Measurements from ENCODE around the gene MOB2. TPM values are rescaled to one million over a fixed set of nuclear protein-coding genes. Genes with fewer than 3 reads are reported as not detected.

MOB2 gene
- total RNA-seq, 1 donor from 2014 or later = 26.4 TPM

DNA sequence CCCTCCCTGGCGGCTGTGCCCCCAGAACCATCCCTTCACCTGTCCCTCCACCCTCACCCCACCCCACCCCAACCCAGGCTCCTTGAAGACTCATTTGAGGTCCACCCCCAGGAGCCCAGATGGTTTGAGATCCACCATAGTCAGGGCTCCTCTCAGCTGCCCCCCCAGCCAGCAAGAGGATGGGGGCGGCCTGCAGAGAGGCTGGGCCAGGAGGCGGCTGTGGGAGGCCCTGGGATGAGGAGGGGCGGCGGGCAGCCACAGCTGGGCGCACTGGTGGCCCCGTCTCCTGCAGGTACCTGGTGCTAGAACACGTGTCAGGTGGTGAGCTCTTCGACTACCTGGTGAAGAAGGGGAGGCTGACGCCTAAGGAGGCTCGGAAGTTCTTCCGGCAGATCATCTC lies 46.1 kb downstream of the MOB2 start:
- no peak overlapping the region for H3K27ac Mint-ChIP-seq (ENCODE audit: unreplicated experiment)
- H3K4me3 Mint-ChIP-seq (ENCODE audit: unreplicated experiment) = no peak overlapping the region
- FAIRE-seq (no peak), DNase-seq (ENCODE audit: low read depth) (no peak)
- TF ChIP-seq, protein P1, sequence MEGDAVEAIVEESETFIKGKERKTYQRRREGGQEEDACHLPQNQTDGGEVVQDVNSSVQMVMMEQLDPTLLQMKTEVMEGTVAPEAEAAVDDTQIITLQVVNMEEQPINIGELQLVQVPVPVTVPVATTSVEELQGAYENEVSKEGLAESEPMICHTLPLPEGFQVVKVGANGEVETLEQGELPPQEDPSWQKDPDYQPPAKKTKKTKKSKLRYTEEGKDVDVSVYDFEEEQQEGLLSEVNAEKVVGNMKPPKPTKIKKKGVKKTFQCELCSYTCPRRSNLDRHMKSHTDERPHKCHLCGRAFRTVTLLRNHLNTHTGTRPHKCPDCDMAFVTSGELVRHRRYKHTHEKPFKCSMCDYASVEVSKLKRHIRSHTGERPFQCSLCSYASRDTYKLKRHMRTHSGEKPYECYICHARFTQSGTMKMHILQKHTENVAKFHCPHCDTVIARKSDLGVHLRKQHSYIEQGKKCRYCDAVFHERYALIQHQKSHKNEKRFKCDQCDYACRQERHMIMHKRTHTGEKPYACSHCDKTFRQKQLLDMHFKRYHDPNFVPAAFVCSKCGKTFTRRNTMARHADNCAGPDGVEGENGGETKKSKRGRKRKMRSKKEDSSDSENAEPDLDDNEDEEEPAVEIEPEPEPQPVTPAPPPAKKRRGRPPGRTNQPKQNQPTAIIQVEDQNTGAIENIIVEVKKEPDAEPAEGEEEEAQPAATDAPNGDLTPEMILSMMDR (IDR thresholded peaks at IDR 0.05; ENCODE audit: insufficient read depth, low read depth, low read length) = no peak
- TF ChIP-seq EZH2 (IDR thresholded peaks at IDR 0.05; ENCODE audit: insufficient read depth, low read length) = no peak
- H3K4me1 Mint-ChIP-seq (ENCODE audit: low read depth, unreplicated experiment) = peaks cover 2% of the 10 kb centered on the region
- Histone ChIP-seq H3K4me2 (ENCODE audit: low read length) (no peak overlapping the region), H3K36me3 (ENCODE audit: insufficient read depth, low read length) (no peaks in the 10 kb centered on the region), H4K20me1 (ENCODE audit: insufficient read depth, low read length) (no peaks in the 10 kb centered on the region), H3K4me3 (ENCODE audit: insufficient read depth, low read depth, low read length) (no peak overlapping the region), H3K27ac (ENCODE audit: low read depth, low read length) (no peak overlapping the region), H3K9ac (ENCODE audit: low read length) (no peak overlapping the region), H2AFZ (ENCODE audit: low read depth, low read length) (no peak overlapping the region), H3K9me3 (ENCODE audit: insufficient read depth, low read depth, low read length) (no peaks in the 10 kb centered on the region), H3K79me2 (ENCODE audit: insufficient read depth, low read length) (no peaks in the 10 kb centered on the region), H3K27me3 (ENCODE audit: insufficient read depth, low read length) (no peaks in the 10 kb centered on the region), H3K4me1 (ENCODE audit: insufficient read depth, low read length) (no peaks in the 10 kb centered on the region)
- H3K9me3 Mint-ChIP-seq (ENCODE audit: unreplicated experiment) = no peaks in the 10 kb centered on the region
- H3K27me3 Mint-ChIP-seq (ENCODE audit: low read depth, unreplicated experiment) = no peaks in the 10 kb centered on the region
- no peaks in the 10 kb centered on the region for H3K36me3 Mint-ChIP-seq (ENCODE audit: low read depth, unreplicated experiment)

DNA sequence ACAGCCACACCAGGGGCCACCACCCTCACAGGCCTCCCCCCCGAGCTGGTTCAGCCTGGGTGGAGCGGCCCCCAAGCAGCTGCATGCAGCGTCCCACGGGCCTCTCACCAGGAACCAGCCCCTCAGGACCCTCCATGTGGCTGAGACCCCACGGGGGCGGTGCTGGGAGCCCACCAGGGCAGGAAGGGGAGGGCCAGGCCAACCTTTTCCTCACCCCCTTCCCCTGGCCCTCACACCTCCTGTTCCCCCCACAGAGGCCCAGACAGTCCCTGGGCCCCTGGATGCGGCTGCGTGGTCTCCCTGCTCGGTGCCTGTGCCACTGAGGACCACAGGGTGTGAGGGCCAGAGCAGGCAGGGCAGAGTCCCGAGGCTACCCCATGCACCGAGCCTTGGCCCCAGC lies 46.5 kb downstream of the MOB2 start:
- FAIRE-seq = no peak
- H4K20me1 ChIP-seq (ENCODE audit: insufficient read depth, low read length) = no peaks in the 10 kb centered on the region
- Mint-ChIP-seq H3K4me1 (ENCODE audit: low read depth, unreplicated experiment) (peaks cover 2% of the 10 kb centered on the region), H3K27ac (ENCODE audit: unreplicated experiment) (no peak overlapping the region), H3K27me3 (ENCODE audit: low read depth, unreplicated experiment) (no peaks in the 10 kb centered on the region), H3K36me3 (ENCODE audit: low read depth, unreplicated experiment) (no peaks in the 10 kb centered on the region), H3K4me3 (ENCODE audit: unreplicated experiment) (no peak overlapping the region), H3K9me3 (ENCODE audit: unreplicated experiment) (no peaks in the 10 kb centered on the region)
- no peak for DNase-seq (ENCODE audit: low read depth)
- no peak for TF ChIP-seq EZH2 (IDR thresholded peaks at IDR 0.05; ENCODE audit: insufficient read depth, low read length)
- TF ChIP-seq, protein P1 (IDR thresholded peaks at IDR 0.05; ENCODE audit: insufficient read depth, low read depth, low read length) = no peak
- H3K27me3 ChIP-seq (ENCODE audit: insufficient read depth, low read length) = no peaks in the 10 kb centered on the region
- H3K27ac ChIP-seq (ENCODE audit: low read depth, low read length) = no peak overlapping the region
- H3K36me3 ChIP-seq (ENCODE audit: insufficient read depth, low read length) = no peaks in the 10 kb centered on the region
- H3K4me1 ChIP-seq (ENCODE audit: insufficient read depth, low read length) = no peaks in the 10 kb centered on the region
- no peak overlapping the region for H2AFZ ChIP-seq (ENCODE audit: low read depth, low read length)
- H3K4me2 ChIP-seq (ENCODE audit: low read length) = no peak overlapping the region
- no peaks in the 10 kb centered on the region for H3K9me3 ChIP-seq (ENCODE audit: insufficient read depth, low read depth, low read length)
- no peaks in the 10 kb centered on the region for H3K79me2 ChIP-seq (ENCODE audit: insufficient read depth, low read length)
- no peak overlapping the region for H3K9ac ChIP-seq (ENCODE audit: low read length)
- H3K4me3 ChIP-seq (ENCODE audit: insufficient read depth, low read depth, low read length) = no peak overlapping the region

DNA sequence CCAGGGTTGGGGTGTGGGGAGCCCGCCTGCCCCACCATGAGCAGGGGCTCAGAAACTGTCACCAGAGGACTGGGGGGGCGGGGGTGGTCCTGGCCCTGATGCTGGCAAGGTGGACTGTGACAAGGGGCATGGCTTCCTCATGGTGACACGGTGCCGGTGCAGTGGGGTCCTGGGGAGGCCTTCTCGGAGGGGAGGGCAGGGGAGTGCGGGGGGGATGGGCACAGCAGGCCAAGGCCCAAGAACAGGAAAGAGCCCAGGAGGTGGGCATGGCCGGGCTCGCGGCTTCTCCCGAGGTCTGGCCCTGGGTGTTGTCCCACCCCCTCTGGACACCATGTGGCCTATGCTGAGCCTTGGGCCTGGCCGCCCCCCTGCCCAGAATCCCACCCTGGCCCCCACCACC lies 47.2 kb downstream of the MOB2 start:
- Histone ChIP-seq H3K4me1 (ENCODE audit: insufficient read depth, low read length) (no peaks in the 10 kb centered on the region), H3K27me3 (ENCODE audit: insufficient read depth, low read length) (no peaks in the 10 kb centered on the region), H3K27ac (ENCODE audit: low read depth, low read length) (no peak overlapping the region), H2AFZ (ENCODE audit: low read depth, low read length) (no peak overlapping the region), H3K4me2 (ENCODE audit: low read length) (no peak overlapping the region), H3K36me3 (ENCODE audit: insufficient read depth, low read length) (no peaks in the 10 kb centered on the region), H3K9ac (ENCODE audit: low read length) (no peak overlapping the region), H4K20me1 (ENCODE audit: insufficient read depth, low read length) (no peaks in the 10 kb centered on the region), H3K79me2 (ENCODE audit: insufficient read depth, low read length) (no peaks in the 10 kb centered on the region), H3K4me3 (ENCODE audit: insufficient read depth, low read depth, low read length) (no peak overlapping the region), H3K9me3 (ENCODE audit: insufficient read depth, low read depth, low read length) (no peaks in the 10 kb centered on the region)
- FAIRE-seq (no peak), DNase-seq (ENCODE audit: low read depth) (no peak)
- Mint-ChIP-seq H3K4me1 (ENCODE audit: low read depth, unreplicated experiment) (peaks cover 2% of the 10 kb centered on the region), H3K27me3 (ENCODE audit: low read depth, unreplicated experiment) (no peaks in the 10 kb centered on the region), H3K4me3 (ENCODE audit: unreplicated experiment) (no peak overlapping the region), H3K9me3 (ENCODE audit: unreplicated experiment) (no peaks in the 10 kb centered on the region), H3K27ac (ENCODE audit: unreplicated experiment) (no peak overlapping the region), H3K36me3 (ENCODE audit: low read depth, unreplicated experiment) (no peaks in the 10 kb centered on the region)
- TF ChIP-seq, protein P1 (IDR thresholded peaks at IDR 0.05; ENCODE audit: insufficient read depth, low read depth, low read length) = no peak
- TF ChIP-seq EZH2 (IDR thresholded peaks at IDR 0.05; ENCODE audit: insufficient read depth, low read length) = no peak
